HG03060 (cell line): Measurements from ENCODE around the gene OR6C65.

Experiments
- ATAC-seq: cut with Tn5 transposase; IDR thresholded peaks from one replicate; pipeline ENCODE4 v1.9.1; 2021; ENCODE audit warnings: low read depth, moderate number of reproducible peaks; ENCODE audit not compliant: unreplicated experiment

OR6C65 gene

GRCh38 chr12:55445357-55445756, 45.0 kb downstream of the OR6C65 start:
- no peak for ATAC-seq

- no peak for ATAC-seq
Measured at GRCh38 chr12:55446326-55446725, 46.0 kb downstream of the OR6C65 start.

GRCh38 chr12:55448825-55449224, 48.5 kb downstream of the OR6C65 start:
- no peak for ATAC-seq
